ENCODE measurements around the gene KCNJ12.

The KCNJ12 gene

GRCh38 chr17:21352981-21353265 lies 23.2 kb upstream of the KCNJ12 start:
- no peak for DNase-seq (ENCODE audit: extremely low read depth, low read depth)
- no peak overlapping the region for H3K4me3 ChIP-seq (replicated peaks; ENCODE audit: low read depth, low read length)
- TF ChIP-seq CTCF (IDR thresholded peaks at IDR 0.05; ENCODE audit: low read depth, low read length, missing control alignments), result no peak

- no peak for TF ChIP-seq CTCF (IDR thresholded peaks at IDR 0.05; ENCODE audit: low read depth, low read length, missing control alignments)
- DNase-seq (ENCODE audit: extremely low read depth, low read depth), result no peak
- H3K4me3 ChIP-seq (replicated peaks; ENCODE audit: low read depth, low read length), result no peak overlapping the region
These were observed 22.7 kb upstream of the KCNJ12 start for GRCh38 chr17:21353326-21354010.

- no peak overlapping the region for H3K4me3 ChIP-seq (replicated peaks; ENCODE audit: low read depth, low read length)
- TF ChIP-seq CTCF (IDR thresholded peaks at IDR 0.05; ENCODE audit: low read depth, low read length, missing control alignments), result no peak
- no peak for DNase-seq (ENCODE audit: extremely low read depth, low read depth)
These were observed 21.3 kb upstream of the KCNJ12 start for GRCh38 chr17:21354796-21355385.

DNA sequence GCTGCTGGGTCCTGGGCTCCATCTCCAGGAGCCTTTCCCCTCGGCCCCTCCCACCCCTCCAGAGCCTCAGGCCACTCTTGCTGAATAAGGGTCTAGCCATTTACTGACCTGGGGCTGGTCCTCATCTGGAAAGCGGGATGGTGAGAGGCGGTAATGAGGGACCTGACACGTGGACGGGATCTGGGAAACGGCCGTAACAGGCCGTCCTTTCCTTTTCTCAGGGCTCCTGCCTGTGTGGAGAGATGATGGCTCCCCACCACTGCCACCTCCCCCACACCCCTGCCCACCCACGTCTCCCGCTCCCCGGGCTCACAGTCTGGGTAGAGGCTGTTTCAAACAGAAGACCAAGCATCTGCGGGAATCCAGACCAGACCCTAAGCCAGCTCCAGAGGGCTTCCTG lies 20.6 kb upstream of the KCNJ12 start:
- no peak for TF ChIP-seq CTCF (IDR thresholded peaks at IDR 0.05; ENCODE audit: low read depth, low read length, missing control alignments)
- H3K4me3 ChIP-seq (replicated peaks; ENCODE audit: low read depth, low read length), result no peak overlapping the region
- DNase-seq (ENCODE audit: extremely low read depth, low read depth), result no peak

GRCh38 chr17:21356537-21357127 lies 19.5 kb upstream of the KCNJ12 start:
- DNase-seq (ENCODE audit: extremely low read depth, low read depth), result no peak
- no peak for TF ChIP-seq CTCF (IDR thresholded peaks at IDR 0.05; ENCODE audit: low read depth, low read length, missing control alignments)
- H3K4me3 ChIP-seq (replicated peaks; ENCODE audit: low read depth, low read length), result no peak overlapping the region

DNA sequence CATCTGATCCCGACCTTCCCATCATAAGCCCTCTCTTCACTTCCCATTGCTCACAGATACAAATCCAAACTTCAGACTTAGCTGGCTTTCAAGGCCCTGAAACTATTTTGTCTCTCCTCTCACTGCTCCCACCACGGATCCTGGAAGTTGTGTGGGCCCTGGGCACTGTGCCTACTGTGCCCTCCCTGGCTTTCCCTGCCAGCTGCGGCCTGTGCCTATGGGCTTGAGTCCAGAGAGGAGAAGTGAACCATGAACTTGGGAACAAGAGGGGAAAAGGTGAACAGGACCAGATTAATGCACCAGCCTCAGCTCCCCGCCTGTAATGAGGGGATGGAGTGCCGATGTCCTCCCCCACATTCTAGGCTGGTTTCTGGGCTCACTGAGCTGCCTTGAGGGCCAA lies 18.9 kb upstream of the KCNJ12 start:
- H3K4me3 ChIP-seq (replicated peaks; ENCODE audit: low read depth, low read length), result no peak overlapping the region
- no peak for TF ChIP-seq CTCF (IDR thresholded peaks at IDR 0.05; ENCODE audit: low read depth, low read length, missing control alignments)
- DNase-seq (ENCODE audit: extremely low read depth, low read depth), result no peak

All from HFF-Myc (cell line).